Fibroblast of peridontal ligament (primary cell): ENCODE measurements around the gene KRTAP3-2.

ENCODE experiments used
- DNase-seq: peaks from one replicate; pipeline ENCODE4 v3.0.0-alpha.2; 2010; ENCODE audit errors: extremely low read depth

Gene KRTAP3-2

GRCh38 chr17:41010441-41010840 is 10.7 kb upstream of the KRTAP3-2 start:
- peak; percentile 66 for DNase-seq

- DNase-seq, result no peak
These were observed 10.2 kb upstream of the KRTAP3-2 start for GRCh38 chr17:41009936-41010335.

- no peak for DNase-seq
These were observed 9.6 kb upstream of the KRTAP3-2 start for GRCh38 chr17:41009301-41009760.

GRCh38 chr17:41008811-41009210 is 9.1 kb upstream of the KRTAP3-2 start, which contains the start of gene KRTAP3-1:
Gene KRTAP3-1 (minus strand): TSS chr17:41009128. CDS start chr17:41009074, 54 bp downstream.
- no peak for DNase-seq

GRCh38 chr17:41004397-41004796 is 4.7 kb upstream of the KRTAP3-2 start:
- no peak for DNase-seq

GRCh38 chr17:41003926-41004325 is 4.2 kb upstream of the KRTAP3-2 start:
- peak; percentile 54 for DNase-seq

- DNase-seq, result no peak
These were observed 3.1 kb upstream of the KRTAP3-2 start for GRCh38 chr17:41002814-41003213.

- DNase-seq, result no peak
These were observed 2.1 kb upstream of the KRTAP3-2 start for GRCh38 chr17:41001795-41002194.

GRCh38 chr17:40997361-40997760 is 2.3 kb downstream of the KRTAP3-2 start:
- no peak for DNase-seq

GRCh38 chr17:40996829-40997228 is 2.9 kb downstream of the KRTAP3-2 start:
- no peak for DNase-seq

GRCh38 chr17:40995116-40995515 is 4.6 kb downstream of the KRTAP3-2 start:
- DNase-seq, result no peak

- no peak for DNase-seq
These were observed 5.9 kb downstream of the KRTAP3-2 start, which contains the start of gene KRTAP3-3 for GRCh38 chr17:40993839-40994238. Gene KRTAP3-3 (minus strand): TSS chr17:40994164. CDS start chr17:40994097, 67 bp downstream.

GRCh38 chr17:40993084-40993483 is 6.6 kb downstream of the KRTAP3-2 start:
- no peak for DNase-seq

- no peak for DNase-seq
These were observed 7.0 kb downstream of the KRTAP3-2 start for GRCh38 chr17:40992666-40993065.

- no peak for DNase-seq
These were observed 12.8 kb downstream of the KRTAP3-2 start for GRCh38 chr17:40986920-40987319.

- no peak for DNase-seq
These were observed 15.5 kb downstream of the KRTAP3-2 start, which contains the start of gene KRT40 for GRCh38 chr17:40984226-40984625. Gene KRT40 (minus strand): TSS chr17:40984326. CDS start chr17:40984273, 53 bp downstream.

- DNase-seq, result no peak
These were observed 18.6 kb downstream of the KRTAP3-2 start for GRCh38 chr17:40981115-40981514.

- DNase-seq, result no peak
These were observed 19.1 kb downstream of the KRTAP3-2 start for GRCh38 chr17:40980596-40980995.

GRCh38 chr17:40980117-40980516 is 19.6 kb downstream of the KRTAP3-2 start:
- no peak for DNase-seq

- DNase-seq, result no peak
These were observed 21.0 kb downstream of the KRTAP3-2 start for GRCh38 chr17:40978575-40979151.

- no peak for DNase-seq
These were observed 24.2 kb downstream of the KRTAP3-2 start for GRCh38 chr17:40975516-40975915.

GRCh38 chr17:40974366-40974765 is 25.3 kb downstream of the KRTAP3-2 start:
- no peak for DNase-seq

- no peak for DNase-seq
These were observed 32.1 kb downstream of the KRTAP3-2 start for GRCh38 chr17:40967582-40967981.

- no peak for DNase-seq
These were observed 32.9 kb downstream of the KRTAP3-2 start, which contains the start of gene KRT39 for GRCh38 chr17:40966848-40967247. Gene KRT39 (minus strand): TSS chr17:40966948. CDS start chr17:40966856, 92 bp downstream.
